Measurements from ENCODE around the gene EIF5. TPM values are rescaled to one million over a fixed set of nuclear protein-coding genes. Genes with fewer than 3 reads are reported as not detected.

The EIF5 gene
- total RNA-seq, 2 experiments from 2014 or later, result 237 to 292 TPM

GRCh38 chr14:103346286-103346685 lies 12.2 kb downstream of the EIF5 start:
- no peak overlapping the region for H3K4me2 ChIP-seq (ENCODE audit: low read length)

GRCh38 chr14:103347091-103347815 lies 13.2 kb downstream of the EIF5 start:
- no peaks in the 10 kb centered on the region for H3K4me1 ChIP-seq (ENCODE audit: insufficient read depth, low read length, poor library complexity, severe bottlenecking)
- H3K9me3 ChIP-seq (ENCODE audit: low read length), result no peaks in the 10 kb centered on the region
- H2AFZ ChIP-seq (ENCODE audit: low read length), result no peak overlapping the region
- no peak overlapping the region for H3K27ac ChIP-seq (ENCODE audit: low read depth, low read length, poor library complexity, severe bottlenecking)
- no peak for TF ChIP-seq EZH2phosphoT487 (IDR thresholded peaks at IDR 0.05; ENCODE audit: borderline replicate concordance, low read depth, low read length)
- no peak for TF ChIP-seq CTCF (conservative IDR thresholded peaks at IDR 0.05; ENCODE audit: low read length)
- no peak for DNase-seq (ENCODE audit: low spot score)
- POLR2A ChIA-PET, result no interaction called here
- BruUV-seq (replicated peaks), result no TSS peak
- peaks cover 16% of the 10 kb centered on the region; the same call in 1 of the 2 replicates for H4K20me1 ChIP-seq (ENCODE audit: insufficient read depth, low read length)
- H3K36me3 ChIP-seq (ENCODE audit: insufficient read depth, low read length), result peaks cover 32% of the 10 kb centered on the region
- intact Hi-C loops (cut with micrococcal nuclease; ENCODE audit: unreplicated experiment), result no loop called here
- no peaks in the 10 kb centered on the region for H3K79me2 ChIP-seq (ENCODE audit: insufficient read depth, low read depth, low read length)
- CTCF ChIA-PET (ENCODE audit: unreplicated experiment), result no interaction called here
- no peak overlapping the region for H3K4me3 ChIP-seq (ENCODE audit: low read depth, low read length, poor library complexity, severe bottlenecking)
- no peak overlapping the region for H3K4me2 ChIP-seq (ENCODE audit: low read length)
- H3K9me2 ChIP-seq (ENCODE audit: insufficient read depth, low read length), result no peaks in the 10 kb centered on the region

More at GRCh38 chr14:103346286-103346685, 12.2 kb downstream of the EIF5 start:
- H3K4me3 ChIP-seq (ENCODE audit: low read depth, low read length, poor library complexity, severe bottlenecking), result no peak overlapping the region
- POLR2A ChIA-PET, result interaction anchor here (0.7 kb wide), 1 partner anchor 134 kb away, joined by 6 read pairs; no protein-coding TSS in a partner anchor
- peaks cover 42% of the 10 kb centered on the region for H3K36me3 ChIP-seq (ENCODE audit: insufficient read depth, low read length)
- CTCF ChIA-PET (ENCODE audit: unreplicated experiment), result no interaction called here
- no peak overlapping the region for H2AFZ ChIP-seq (ENCODE audit: low read length)
- intact Hi-C loops (cut with micrococcal nuclease; ENCODE audit: unreplicated experiment), result no loop called here
- H3K79me2 ChIP-seq (ENCODE audit: insufficient read depth, low read depth, low read length), result no peaks in the 10 kb centered on the region
- no peaks in the 10 kb centered on the region for H3K9me2 ChIP-seq (ENCODE audit: insufficient read depth, low read length)
- no peak for DNase-seq (ENCODE audit: low spot score)
- H3K4me1 ChIP-seq (ENCODE audit: insufficient read depth, low read length, poor library complexity, severe bottlenecking), result no peaks in the 10 kb centered on the region
- H3K9me3 ChIP-seq (ENCODE audit: low read length), result no peaks in the 10 kb centered on the region
- no TSS peak for BruUV-seq (replicated peaks)
- no peak for TF ChIP-seq EZH2phosphoT487 (IDR thresholded peaks at IDR 0.05; ENCODE audit: borderline replicate concordance, low read depth, low read length)
- peaks cover 16% of the 10 kb centered on the region; the same call in 1 of the 2 replicates for H4K20me1 ChIP-seq (ENCODE audit: insufficient read depth, low read length)
- no peak overlapping the region for H3K27ac ChIP-seq (ENCODE audit: low read depth, low read length, poor library complexity, severe bottlenecking)

GRCh38 chr14:103348154-103348553 lies 14.1 kb downstream of the EIF5 start:
- intact Hi-C loops (cut with micrococcal nuclease; ENCODE audit: unreplicated experiment), result no loop called here
- POLR2A ChIA-PET, result interaction anchor here (0.7 kb wide), 1 partner anchor 14 kb away, joined by 3 read pairs; no protein-coding TSS in a partner anchor
- TF ChIP-seq CTCF (conservative IDR thresholded peaks at IDR 0.05; ENCODE audit: low read length), result no peak
- no peak for TF ChIP-seq EZH2phosphoT487 (IDR thresholded peaks at IDR 0.05; ENCODE audit: borderline replicate concordance, low read depth, low read length)

More at GRCh38 chr14:103348154-103348553, 14.1 kb downstream of the EIF5 start:
- Histone ChIP-seq H3K4me1 (ENCODE audit: insufficient read depth, low read length, poor library complexity, severe bottlenecking) (no peaks in the 10 kb centered on the region), H3K79me2 (ENCODE audit: insufficient read depth, low read depth, low read length) (no peaks in the 10 kb centered on the region), H3K27ac (ENCODE audit: low read depth, low read length, poor library complexity, severe bottlenecking) (no peak overlapping the region), H3K4me3 (ENCODE audit: low read depth, low read length, poor library complexity, severe bottlenecking) (no peak overlapping the region), H3K36me3 (ENCODE audit: insufficient read depth, low read length) (peaks cover 23% of the 10 kb centered on the region), H3K9me3 (ENCODE audit: low read length) (no peaks in the 10 kb centered on the region), H2AFZ (ENCODE audit: low read length) (no peak overlapping the region), H3K9me2 (ENCODE audit: insufficient read depth, low read length) (no peaks in the 10 kb centered on the region), H4K20me1 (ENCODE audit: insufficient read depth, low read length) (peaks cover 13% of the 10 kb centered on the region; the same call in 1 of the 2 replicates), H3K4me2 (ENCODE audit: low read length) (no peak overlapping the region)
- BruUV-seq (replicated peaks), result no TSS peak
- no peak for DNase-seq (ENCODE audit: low spot score)
- CTCF ChIA-PET (ENCODE audit: unreplicated experiment), result no interaction called here

All from OCI-LY7 (cell line).